Activated CD4-positive, CD25-positive, alpha-beta regulatory T cell (primary cell): ENCODE data around the gene GNG13.
"Not testable (repeated sequence)": the region's sequence is repeated elsewhere in the genome, so short reads cannot be mapped to it uniquely, and the experiment has no call there.

ENCODE experiments used
- DNase-seq, 4 experiments: peaks; one replicate each; lab custom pipeline; 2025; lab: John Stamatoyannopoulos, UW

The GNG13 gene

GRCh38 chr16:776824-777223 lies 23.7 kb downstream of the GNG13 start:
- no peak for DNase-seq

- not testable (repeated sequence) for DNase-seq
These were observed 24.2 kb downstream of the GNG13 start for GRCh38 chr16:776298-776697.

- DNase-seq, result no peak
These were observed 25.2 kb downstream of the GNG13 start for GRCh38 chr16:775236-775796.

- DNase-seq, result no peak
These were observed 26.2 kb downstream of the GNG13 start for GRCh38 chr16:774086-775001.

- no peak for DNase-seq
These were observed 27.6 kb downstream of the GNG13 start for GRCh38 chr16:772959-773358.

- no peak for DNase-seq
These were observed 30.1 kb downstream of the GNG13 start for GRCh38 chr16:770411-770810.

- no peak for DNase-seq
These were observed 30.6 kb downstream of the GNG13 start for GRCh38 chr16:769934-770333.

- no peak for DNase-seq
These were observed 31.2 kb downstream of the GNG13 start for GRCh38 chr16:769184-769784.

- DNase-seq, result no peak
These were observed 32.1 kb downstream of the GNG13 start for GRCh38 chr16:768428-768827.

GRCh38 chr16:767743-768235 lies 32.7 kb downstream of the GNG13 start:
- DNase-seq, result no peak

- no peak for DNase-seq
These were observed 33.5 kb downstream of the GNG13 start for GRCh38 chr16:766820-767640.

GRCh38 chr16:766008-766819 lies 34.3 kb downstream of the GNG13 start:
- DNase-seq, result no peak

GRCh38 chr16:765488-765865 lies 35.1 kb downstream of the GNG13 start:
- DNase-seq, result no peak

- DNase-seq, result no peak
These were observed 35.6 kb downstream of the GNG13 start for GRCh38 chr16:764848-765487.

GRCh38 chr16:764184-764750 lies 36.3 kb downstream of the GNG13 start:
- DNase-seq, result no peak

GRCh38 chr16:763369-764183 lies 37.0 kb downstream of the GNG13 start:
- DNase-seq, result no peak

- DNase-seq, result no peak
These were observed 37.8 kb downstream of the GNG13 start for GRCh38 chr16:762595-763268.

- DNase-seq, result no peak
These were observed 38.7 kb downstream of the GNG13 start for GRCh38 chr16:761625-762513.
